ENCODE data around the gene SYT15. TPM values are rescaled to one million over a fixed set of nuclear protein-coding genes. Genes with fewer than 3 reads are reported as not detected.

The SYT15 gene
- total and polyA plus RNA-seq, 10 donors: 0.20 to 8.4 (median 2.4) TPM

- TF ChIP-seq POLR2AphosphoS5 (IDR thresholded peaks at IDR 0.05) (no peak), POLR2A (IDR thresholded peaks at IDR 0.05) (no peak), CTCF (IDR thresholded peaks at IDR 0.05 in 8 of 11, conservative IDR thresholded peaks at IDR 0.05 in 3 of 11) (no peak)
- no peak overlapping the region for H3K27ac ChIP-seq
- H3K4me3 ChIP-seq: no peak overlapping the region
- peaks cover 0 to 7% (median 3%) of the 10 kb centered on the region in 6 donors for H3K4me1 ChIP-seq
- H3K27me3 ChIP-seq (replicated peaks in 1 of 7): peaks cover 0 to 77% (median 15%) of the 10 kb centered on the region in 7 donors
- DNase-seq: no peak
- no peaks in the 10 kb centered on the region for H3K36me3 ChIP-seq
- intact Hi-C loops (cut with DNase I; ENCODE audit: low total_unique reads): no loop called here
- 81 to 92% (median 86%) methylated on average over 3 of the region's 3 CpGs for WGBS, 5 donors
- H3K9me3 ChIP-seq: no peaks in the 10 kb centered on the region
Observed at GRCh38 chr10:46538717-46539426, 40.1 kb upstream of the SYT15 start.

DNA sequence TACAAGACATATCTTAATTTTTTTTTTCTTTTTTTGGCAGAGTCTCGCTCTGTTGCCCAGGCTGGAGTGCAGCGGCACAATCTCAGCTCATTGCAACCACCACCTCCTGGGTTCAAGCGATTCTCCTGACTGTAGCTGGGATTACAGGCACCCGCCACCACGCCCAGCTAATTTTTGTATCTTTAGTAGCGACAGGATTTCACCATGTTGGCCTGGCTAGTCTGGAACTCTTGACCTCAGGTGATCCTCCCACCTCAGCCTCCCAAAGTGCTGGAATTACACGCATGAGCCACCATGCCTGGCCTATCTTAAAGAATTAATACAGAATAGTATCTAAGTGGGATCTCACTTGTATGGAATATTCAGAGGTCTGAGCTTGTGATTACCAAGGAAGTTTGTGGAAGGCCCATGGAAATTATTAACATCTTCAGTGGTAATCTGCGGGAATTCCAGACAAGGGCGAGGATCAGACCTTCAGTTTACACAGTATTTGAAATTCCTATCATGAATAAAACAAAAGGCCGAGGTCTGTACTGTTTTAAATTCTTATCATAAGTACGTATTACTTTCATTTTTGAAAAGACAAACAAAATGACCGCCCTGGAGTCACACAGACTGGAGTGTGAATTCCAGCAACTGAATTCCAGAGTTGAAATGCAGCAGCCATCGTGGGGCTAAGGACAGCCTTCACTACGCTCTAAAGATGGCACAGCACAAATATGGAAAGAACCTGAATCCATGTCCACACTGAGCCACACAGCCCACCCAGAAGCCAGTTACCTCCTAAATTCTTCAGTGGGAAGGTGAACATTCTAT lies 39.1 kb upstream of the SYT15 start:
- peaks cover 0 to 77% (median 15%) of the 10 kb centered on the region in 7 donors for H3K27me3 ChIP-seq (replicated peaks in 1 of 7)
- intact Hi-C loops (cut with DNase I; ENCODE audit: low total_unique reads): no loop called here

DNA sequence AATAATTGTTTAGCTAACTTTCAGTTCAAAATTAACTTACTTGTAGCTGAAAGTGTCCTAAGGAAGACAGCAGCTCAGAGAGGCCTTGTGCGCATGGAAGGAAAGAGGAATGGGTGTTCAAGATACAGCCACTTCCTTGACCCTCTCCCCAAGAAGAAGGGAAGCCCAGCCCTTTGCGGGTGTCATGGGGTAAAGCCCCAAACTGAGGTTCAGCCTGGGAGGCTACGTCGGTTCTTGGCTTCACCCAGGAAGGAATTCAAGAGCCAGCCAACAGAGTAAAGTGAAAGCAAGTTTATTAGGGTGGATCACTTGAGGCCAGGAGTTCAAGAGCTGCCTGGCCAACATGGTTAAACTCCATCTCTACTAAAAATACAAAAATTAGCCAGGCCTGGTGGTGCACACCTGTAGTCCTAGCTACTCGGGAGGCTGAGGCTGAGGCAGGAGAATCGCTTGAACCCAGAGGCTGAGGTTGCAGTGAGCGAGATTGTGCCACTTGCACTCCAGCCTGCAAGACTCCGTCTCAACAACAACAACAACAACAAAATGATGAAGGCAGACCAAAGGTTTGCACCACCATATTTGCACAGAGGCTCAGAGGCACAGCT lies 38.4 kb upstream of the SYT15 start:
- Histone ChIP-seq H3K4me1 (peaks cover 0 to 7% (median 3%) of the 10 kb centered on the region in 6 donors), H3K4me3 (peak overlapping the region in 1 of 8 donors; percentile 54), H3K27ac (no peak overlapping the region), H3K36me3 (no peaks in the 10 kb centered on the region), H3K9me3 (no peaks in the 10 kb centered on the region), H3K27me3 (replicated peaks in 1 of 7) (peaks cover 0 to 76% (median 15%) of the 10 kb centered on the region in 7 donors)
- WGBS, 5 donors: 86 to 93% (median 89%) methylated on average over 8 of the region's 8 CpGs
- TF ChIP-seq CTCF (IDR thresholded peaks at IDR 0.05 in 8 of 11, conservative IDR thresholded peaks at IDR 0.05 in 3 of 11) (no peak), POLR2AphosphoS5 (IDR thresholded peaks at IDR 0.05) (no peak), POLR2A (IDR thresholded peaks at IDR 0.05) (no peak)
- DNase-seq: peak; percentile 64
- intact Hi-C loops (cut with DNase I; ENCODE audit: low total_unique reads): no loop called here

More for the DNA sequence above, 39.1 kb upstream of the SYT15 start:
- WGBS, 5 donors: 70 to 90% (median 79%) methylated on average over 14 of the region's 14 CpGs
- H3K27ac ChIP-seq: no peak overlapping the region
- no peak for TF ChIP-seq CTCF (IDR thresholded peaks at IDR 0.05 in 8 of 11, conservative IDR thresholded peaks at IDR 0.05 in 3 of 11)
- no peaks in the 10 kb centered on the region for H3K36me3 ChIP-seq
- H3K9me3 ChIP-seq: no peaks in the 10 kb centered on the region
- peaks cover 0 to 7% (median 3%) of the 10 kb centered on the region in 6 donors for H3K4me1 ChIP-seq
- peak; percentile 33 for DNase-seq
- no peak overlapping the region for H3K4me3 ChIP-seq

Measured in spleen (tissue), 11 donors.